ENCODE data around the gene PDSS2.

GRCh38 chr6:107110200-107110599 is 349.2 kb downstream of the PDSS2 start:
- TF ChIP-seq CTCF (conservative IDR thresholded peaks at IDR 0.05 in 1 of 2, IDR thresholded peaks at IDR 0.05 in 1 of 2; ENCODE audit: extremely low read depth in 1 of 2, insufficient read depth in 1 of 2, low read depth in 1 of 2, low read length in 2 of 2): no peak
- TF ChIP-seq EZH2 (IDR thresholded peaks at IDR 0.05; ENCODE audit: borderline replicate concordance, low read length): no peak

Measured in mammary epithelial cell (primary cell).